Lung (tissue), 12 donors: Measurements from ENCODE around the gene SLC16A10. TPM values are rescaled to one million over a fixed set of nuclear protein-coding genes. Genes with fewer than 3 reads are reported as not detected.

ENCODE experiments used
- ATAC-seq: fragments of 200-7000 bp; cut with Tn5 transposase; one replicate; pipeline ENCODE4 v1.9.1; 2020; ENCODE audit warnings: moderate number of reproducible peaks; ENCODE audit not compliant: insufficient read depth, low FRiP score
- DNase-seq, 3 donors: peaks; one replicate each; pipeline ENCODE4 v3.0.0-alpha.2; 2013 to 2017
- H3K27ac ChIP-seq, 2 donors: one replicate each; pipeline ENCODE4 v1.5.1; 2013; ENCODE audit warnings: mild to moderate bottlenecking in 2 of 2, moderate library complexity in 2 of 2, control low read depth in 1 of 2, inconsistent platforms in 1 of 2, low read depth in 1 of 2, low read length in 1 of 2
- H3K27me3 ChIP-seq, 3 donors: one replicate each; pipeline ENCODE4 v1.5.1; 2013; ENCODE audit warnings: low read length in 2 of 3; ENCODE audit not compliant: control insufficient read depth in 3 of 3, insufficient read depth in 3 of 3
- H3K36me3 ChIP-seq, 4 donors: one replicate each; pipeline ENCODE4 v1.5.1; 2013; ENCODE audit warnings: low read length in 4 of 4, mild to moderate bottlenecking in 1 of 4, moderate library complexity in 1 of 4; ENCODE audit not compliant: control insufficient read depth in 4 of 4, insufficient read depth in 4 of 4
- H3K4me1 ChIP-seq, 5 donors: one replicate each; pipeline ENCODE4 v1.5.1; 2013; ENCODE audit warnings: low read length in 5 of 5, mild to moderate bottlenecking in 2 of 5, moderate library complexity in 1 of 5; ENCODE audit not compliant: control insufficient read depth in 5 of 5, insufficient read depth in 5 of 5
- H3K4me3 ChIP-seq: one replicate; pipeline ENCODE4 v1.5.1; 2013; ENCODE audit warnings: mild to moderate bottlenecking, control low read depth, moderate library complexity
- H3K9ac ChIP-seq, 2 donors: one replicate each; pipeline ENCODE4 v1.5.1; 2013; ENCODE audit warnings: low read length in 2 of 2, control low read depth in 1 of 2; ENCODE audit not compliant: insufficient read depth in 1 of 2
- H3K9me3 ChIP-seq, 4 donors: one replicate each; pipeline ENCODE4 v1.5.1; 2013; ENCODE audit warnings: low read length in 3 of 4, mild to moderate bottlenecking in 1 of 4, moderate library complexity in 1 of 4; ENCODE audit not compliant: control insufficient read depth in 4 of 4, insufficient read depth in 3 of 4
- CTCF ChIP-seq: IDR thresholded peaks from 2 replicates; pipeline ENCODE4 v1.5.1; 2012; ENCODE audit warnings: mild to moderate bottlenecking; ENCODE audit errors: control extremely low read depth, extremely low read depth
- WGBS, 2 donors: extraction: QIAGEN DNeasy Blood & Tissue Kit; methylation state at CpG; one replicate each; pipeline ENCODE4 v1.1.7; 2013; 5-methylcytosine and 5-hydroxymethylcytosine counted together
- polyA plus RNA-seq, 2 donors: library from polyadenylated mRNA; stranded (reverse); fragments of 200-250 nt; gene quantifications; one replicate each; pipeline ENCODE4 v1.2.1, GENCODE V29; 2013
- total RNA-seq, 2 donors: library from RNA; depleted of rRNA in 1 of 2; stranded (reverse); fragments of >200 nt in 1 of 2; gene quantifications; one replicate each; pipeline ENCODE4 v1.2.1, GENCODE V29; 2014 to 2021
- donor health status: control.
- donor health status: control.
- donor health status: Bipolar disorder and iron deficiency.
- donor health status: healthy.
- donor health status: DM: yes; HTN: yes; CAD: no.

The SLC16A10 gene
- total and polyA plus RNA-seq, 4 donors, result 2.0 to 10.5 (median 9.6) TPM

DNA sequence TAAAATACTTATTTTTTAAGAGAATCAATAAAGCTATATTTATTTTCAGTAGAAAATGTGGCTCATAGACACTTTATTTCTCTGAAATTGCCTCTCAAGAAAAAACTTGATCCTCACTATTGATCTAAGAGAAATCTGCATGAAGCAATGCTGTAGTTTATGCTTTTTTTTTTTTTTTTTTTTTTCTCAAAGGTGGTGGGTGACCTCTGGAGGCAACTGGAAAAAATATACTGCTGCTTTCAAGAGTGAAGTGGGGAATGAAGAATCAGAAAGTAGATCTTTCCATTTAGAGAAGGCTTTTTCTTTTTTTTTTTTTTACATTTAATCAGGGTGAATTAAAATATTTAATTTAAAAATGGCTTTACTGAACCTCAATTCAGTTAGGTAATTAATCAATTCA, 169.3 kb downstream of the SLC16A10 start:
- peak in 2 of 3 donors; percentile 39 to 59 for DNase-seq
- Histone ChIP-seq H3K4me1 (peaks cover 0 to 10% (median 0%) of the 10 kb centered on the region in 5 donors), H3K36me3 (no peaks in the 10 kb centered on the region), H3K4me3 (no peak overlapping the region), H3K27me3 (peaks cover 0 to 10% (median 9%) of the 10 kb centered on the region in 3 donors), H3K9ac (no peak overlapping the region), H3K9me3 (no peaks in the 10 kb centered on the region), H3K27ac (no peak overlapping the region)
- no peak for ATAC-seq
- TF ChIP-seq CTCF, result no peak

DNA sequence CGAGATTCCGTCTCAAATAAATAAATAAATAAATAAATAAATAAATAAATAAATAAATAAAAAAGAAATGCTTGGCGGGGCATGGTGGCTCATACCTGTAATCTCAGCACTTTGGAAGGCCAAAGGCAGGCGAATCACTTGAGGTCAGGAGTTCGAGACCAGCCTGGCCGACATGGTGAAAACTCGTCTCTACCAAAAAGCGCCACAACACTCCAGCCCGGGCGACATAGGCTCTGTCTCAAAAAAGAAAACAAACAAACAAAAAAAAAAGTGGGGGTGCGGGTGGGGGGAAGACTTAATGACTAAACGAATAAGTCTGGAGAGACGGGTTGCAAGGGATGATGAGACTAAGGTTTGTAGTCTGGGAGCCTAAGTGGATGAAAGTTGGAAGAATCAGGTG, 170.7 kb downstream of the SLC16A10 start:
- no peak overlapping the region for H3K27ac ChIP-seq
- no peak for ATAC-seq
- DNase-seq, result peak in 1 of 3 donors; percentile 26
- no peak for TF ChIP-seq CTCF
- no peak overlapping the region for H3K9ac ChIP-seq
- H3K4me3 ChIP-seq, result no peak overlapping the region
- H3K27me3 ChIP-seq, result peaks cover 0 to 10% (median 9%) of the 10 kb centered on the region in 3 donors
- no peaks in the 10 kb centered on the region for H3K9me3 ChIP-seq
- H3K36me3 ChIP-seq, result no peaks in the 10 kb centered on the region
- 93 to 94% methylated on average over 13 of the region's 13 CpGs for WGBS, 2 donors
- peaks cover 0 to 10% (median 0%) of the 10 kb centered on the region in 5 donors for H3K4me1 ChIP-seq

- TF ChIP-seq CTCF, result no peak
- ATAC-seq, result peak; percentile 6
- no peak overlapping the region for H3K4me3 ChIP-seq
- peaks cover 0 to 9% (median 9%) of the 10 kb centered on the region in 3 donors for H3K27me3 ChIP-seq
- DNase-seq, result no peak
- peaks cover 0 to 1% (median 0%) of the 10 kb centered on the region in 4 donors for H3K36me3 ChIP-seq
- H3K4me1 ChIP-seq, result peaks cover 0 to 10% (median 0%) of the 10 kb centered on the region in 5 donors
- no peaks in the 10 kb centered on the region for H3K9me3 ChIP-seq
- peak overlapping the region in 1 of 2 donors; percentile 59 for H3K27ac ChIP-seq
- WGBS, 2 donors, result 15 to 20% methylated on average over 18 of the region's 18 CpGs
- H3K9ac ChIP-seq, result peak overlapping the region in 1 of 2 donors; percentile 73
Observed at GRCh38 chr6:111258615-111259088, 171.3 kb downstream of the SLC16A10 start.
